Lower lobe of right lung (tissue), 2 donors: ENCODE results near the gene POU6F1. TPM values are rescaled to one million over a fixed set of nuclear protein-coding genes. Genes with fewer than 3 reads are reported as not detected.

Experiments used
- ATAC-seq, 2 donors: fragments of 200-7000 bp; cut with Tn5 transposase; one replicate each; pipeline ENCODE4 v1.9.1; 2020 to 2022; ENCODE audit warnings: mild to moderate bottlenecking in 2 of 2, moderate library complexity in 2 of 2
- DNase-seq: peaks from one replicate; pipeline ENCODE4 v3.0.0-alpha.2; 2020
- H3K27ac ChIP-seq: fragments of 200-600 bp; one replicate; pipeline ENCODE4 v1.8.0; 2022
- H3K27me3 ChIP-seq: fragments of 200-600 bp; one replicate; pipeline ENCODE4 v1.8.0; 2022; ENCODE audit warnings: low read depth
- H3K36me3 ChIP-seq: fragments of 200-600 bp; one replicate; pipeline ENCODE4 v1.8.0; 2022; ENCODE audit warnings: mild to moderate bottlenecking
- H3K4me1 ChIP-seq: fragments of 200-600 bp; one replicate; pipeline ENCODE4 v1.8.0; 2022
- H3K4me3 ChIP-seq: fragments of 200-600 bp; one replicate; pipeline ENCODE4 v1.8.0; 2022; ENCODE audit warnings: mild to moderate bottlenecking
- H3K9me3 ChIP-seq: fragments of 200-600 bp; one replicate; pipeline ENCODE4 v1.8.0; 2022
- CTCF ChIP-seq: fragments of 200-600 bp; IDR thresholded peaks from one replicate; pipeline ENCODE4 v1.8.0; 2022; ENCODE audit warnings: antibody characterized with exemption, mild to moderate bottlenecking
- intact Hi-C: fragments of 100-400 bp; cut with DNase I; formaldehyde crosslinking; loops from one replicate; pipeline ENCODE4 v1.11.0; 2022
- total RNA-seq: library from RNA; stranded (reverse); fragmentation: NEBNext Ultra II Directional; extraction: Animal tissue kit (Norgen Biotek cat#: 25700); gene quantifications from one replicate; pipeline ENCODE4 v1.2.1, GENCODE V29; 2021
- donor health status: DM: no; HTN: yes; CAD: no; lungs with severe emphysema.

POU6F1 gene
- total RNA-seq, 1 donor from 2014 or later, result 13.5 TPM

GRCh38 chr12:51183349-51183748, 34.5 kb downstream of the POU6F1 start:
- Histone ChIP-seq H3K4me3 (no peak overlapping the region), H3K36me3 (no peaks in the 10 kb centered on the region), H3K9me3 (no peaks in the 10 kb centered on the region), H3K27ac (no peak overlapping the region), H3K27me3 (no peaks in the 10 kb centered on the region), H3K4me1 (no peaks in the 10 kb centered on the region)
- TF ChIP-seq CTCF, result no peak
- DNase-seq, result no peak
- intact Hi-C loops, result no loop called here
- no peak for ATAC-seq

- no peak for ATAC-seq
- H3K4me3 ChIP-seq, result no peak overlapping the region
- no peak overlapping the region for H3K27ac ChIP-seq
- no peaks in the 10 kb centered on the region for H3K9me3 ChIP-seq
- intact Hi-C loops, result no loop called here
- H3K36me3 ChIP-seq, result no peaks in the 10 kb centered on the region
- H3K27me3 ChIP-seq, result no peaks in the 10 kb centered on the region
- no peak for TF ChIP-seq CTCF
- DNase-seq, result no peak
- no peaks in the 10 kb centered on the region for H3K4me1 ChIP-seq
Measured at GRCh38 chr12:51181558-51181957, 36.3 kb downstream of the POU6F1 start.

GRCh38 chr12:51177897-51178296, 40.0 kb downstream of the POU6F1 start:
- no peak for TF ChIP-seq CTCF
- intact Hi-C loops, result no loop called here
- H3K9me3 ChIP-seq, result no peaks in the 10 kb centered on the region
- no peak for DNase-seq
- no peak overlapping the region for H3K4me3 ChIP-seq
- no peaks in the 10 kb centered on the region for H3K36me3 ChIP-seq
- no peaks in the 10 kb centered on the region for H3K4me1 ChIP-seq
- H3K27me3 ChIP-seq, result no peaks in the 10 kb centered on the region
- ATAC-seq, result no peak
- H3K27ac ChIP-seq, result no peak overlapping the region

GRCh38 chr12:51174501-51174900, 43.4 kb downstream of the POU6F1 start:
- Histone ChIP-seq H3K4me3 (no peak overlapping the region), H3K4me1 (peaks cover 26% of the 10 kb centered on the region), H3K9me3 (no peaks in the 10 kb centered on the region), H3K27ac (no peak overlapping the region), H3K36me3 (no peaks in the 10 kb centered on the region), H3K27me3 (no peaks in the 10 kb centered on the region)
- TF ChIP-seq CTCF, result no peak
- ATAC-seq (no peak), DNase-seq (no peak)
- intact Hi-C loops, result no loop called here

- Histone ChIP-seq H3K9me3 (no peaks in the 10 kb centered on the region), H3K27me3 (no peaks in the 10 kb centered on the region), H3K4me3 (peak within 1 kb of the TSS; percentile 91), H3K36me3 (no peaks in the 10 kb centered on the region), H3K4me1 (peaks cover 30% of the 10 kb centered on the region), H3K27ac (peak within 1 kb of the TSS; percentile 99)
- DNase-seq (peak; percentile 99), ATAC-seq (peak; percentile 99)
- TF ChIP-seq CTCF, result no peak
- intact Hi-C loops, result no loop called here
Measured at GRCh38 chr12:51172515-51173431, 45.1 kb downstream of the POU6F1 start, which contains the start of gene TFCP2. Gene TFCP2 (minus strand): TSS chr12:51173135. CDS start chr12:51172422, 713 bp downstream.
